GM18498 (cell line): Measurements from ENCODE around the gene IZUMO2.
"Not testable (repeated sequence)": the region's sequence is repeated elsewhere in the genome, so short reads cannot be mapped to it uniquely, and the experiment has no call there.

ENCODE experiments used
- ATAC-seq: cut with Tn5 transposase; IDR thresholded peaks from one replicate; pipeline ENCODE4 v1.9.1; 2021; ENCODE audit warnings: mild to moderate bottlenecking, moderate library complexity; ENCODE audit not compliant: unreplicated experiment

IZUMO2 gene

GRCh38 chr19:50187937-50188336 is 24.9 kb upstream of the IZUMO2 start:
- no peak for ATAC-seq

- no peak for ATAC-seq
These were observed 21.1 kb upstream of the IZUMO2 start for GRCh38 chr19:50184196-50184595.

DNA sequence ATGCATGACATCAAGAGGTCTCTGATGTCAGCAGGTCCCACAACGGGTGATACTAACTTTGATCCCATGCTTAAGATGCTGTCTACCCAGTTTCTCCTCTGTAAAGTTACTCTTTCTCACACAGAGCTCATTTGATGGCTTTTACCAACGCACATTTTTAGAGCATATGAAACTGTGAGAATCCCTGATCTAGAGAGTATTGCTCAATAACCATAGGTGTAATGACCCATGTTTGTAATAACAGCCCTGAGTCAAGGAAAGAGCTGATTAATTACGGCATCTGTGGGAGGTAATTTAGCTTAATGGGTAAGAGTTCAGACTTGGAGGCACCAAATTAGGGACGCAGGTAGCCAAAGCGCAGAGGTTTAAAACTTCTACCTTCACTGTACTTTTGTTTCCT is 18.0 kb upstream of the IZUMO2 start:
- ATAC-seq = no peak

GRCh38 chr19:50178859-50179537 is 15.9 kb upstream of the IZUMO2 start:
- ATAC-seq = no peak

- no peak for ATAC-seq
These were observed 15.2 kb upstream of the IZUMO2 start for GRCh38 chr19:50178320-50178719.

DNA sequence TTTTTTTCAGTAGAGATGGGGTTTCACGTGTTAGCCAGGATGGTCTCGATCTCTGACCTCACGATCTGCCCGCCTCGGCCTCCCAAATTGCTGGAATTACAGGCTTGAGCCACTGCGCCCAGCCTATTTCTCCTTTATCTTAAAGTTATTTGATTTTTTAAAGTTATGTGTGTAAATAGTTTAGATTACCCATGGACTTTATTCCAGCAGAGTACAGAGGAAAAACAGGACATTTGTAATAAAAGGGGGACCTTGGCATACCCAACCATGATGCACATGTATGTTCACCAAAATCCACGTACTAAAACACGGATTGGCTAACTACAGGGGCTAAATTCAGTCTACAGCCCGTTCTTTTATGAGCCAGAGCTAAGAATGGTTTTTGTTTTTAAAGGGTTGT is 13.7 kb upstream of the IZUMO2 start:
- ATAC-seq = no peak

GRCh38 chr19:50175924-50176323 is 12.8 kb upstream of the IZUMO2 start:
- no peak for ATAC-seq

DNA sequence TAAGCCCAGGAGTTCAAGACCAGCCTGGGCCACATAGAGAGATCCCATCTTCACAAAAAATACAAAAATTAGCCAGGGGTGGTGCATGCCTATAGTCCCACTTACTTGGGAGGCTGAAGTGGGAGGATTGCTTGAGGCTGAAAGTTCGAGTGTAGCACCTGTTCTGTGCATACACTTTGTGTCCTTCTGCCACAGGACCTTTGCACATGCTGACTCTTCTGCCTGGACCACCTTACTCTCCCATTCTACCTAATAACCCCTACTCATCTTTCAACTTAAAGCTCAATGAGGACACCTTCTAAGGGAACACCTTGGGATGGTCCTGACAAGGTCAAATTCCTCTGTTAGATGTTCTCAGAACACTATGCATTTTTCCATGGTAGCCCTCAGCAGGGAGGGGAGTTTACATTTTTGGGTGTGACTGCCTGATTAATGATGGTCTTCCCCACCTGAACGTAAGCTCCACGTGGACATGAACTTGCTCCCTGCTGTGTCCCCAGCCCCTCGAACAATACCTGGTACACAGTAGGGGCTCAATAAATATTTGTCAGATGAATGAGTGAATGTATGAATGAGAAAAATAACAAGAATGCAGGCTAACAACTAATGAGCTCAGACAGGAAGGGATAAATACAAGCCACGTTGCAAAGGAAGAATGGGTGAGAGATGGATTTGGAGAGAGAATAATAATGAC is 11.2 kb upstream of the IZUMO2 start:
- ATAC-seq = no peak

GRCh38 chr19:50173127-50173526 is 10.0 kb upstream of the IZUMO2 start:
- ATAC-seq = no peak

DNA sequence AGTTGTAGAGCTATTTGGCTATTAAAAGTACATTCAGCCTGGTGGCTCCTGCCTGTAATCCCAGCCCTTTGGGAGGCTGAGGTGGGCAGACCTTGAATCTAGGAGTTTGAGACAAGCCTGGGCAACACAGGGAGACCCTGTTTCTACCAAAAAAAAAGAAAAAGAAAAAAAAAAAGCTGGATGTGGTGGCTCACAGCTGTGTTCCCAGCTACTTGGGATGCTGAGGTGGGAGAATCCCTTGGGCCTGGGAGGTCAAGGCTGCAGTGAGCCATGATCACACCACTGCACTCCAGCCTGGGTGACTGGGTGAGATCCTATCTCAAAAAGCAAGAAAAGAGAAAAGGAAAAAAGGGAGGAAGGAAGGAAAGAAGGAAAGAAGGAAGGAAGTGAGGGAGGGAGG is 9.6 kb upstream of the IZUMO2 start:
- no peak for ATAC-seq

- no peak for ATAC-seq
These were observed 8.7 kb upstream of the IZUMO2 start for GRCh38 chr19:50171752-50172151.

GRCh38 chr19:50167314-50167721 is 4.2 kb upstream of the IZUMO2 start:
- no peak for ATAC-seq

GRCh38 chr19:50159078-50159477 is 4.0 kb downstream of the IZUMO2 start:
- ATAC-seq = no peak

DNA sequence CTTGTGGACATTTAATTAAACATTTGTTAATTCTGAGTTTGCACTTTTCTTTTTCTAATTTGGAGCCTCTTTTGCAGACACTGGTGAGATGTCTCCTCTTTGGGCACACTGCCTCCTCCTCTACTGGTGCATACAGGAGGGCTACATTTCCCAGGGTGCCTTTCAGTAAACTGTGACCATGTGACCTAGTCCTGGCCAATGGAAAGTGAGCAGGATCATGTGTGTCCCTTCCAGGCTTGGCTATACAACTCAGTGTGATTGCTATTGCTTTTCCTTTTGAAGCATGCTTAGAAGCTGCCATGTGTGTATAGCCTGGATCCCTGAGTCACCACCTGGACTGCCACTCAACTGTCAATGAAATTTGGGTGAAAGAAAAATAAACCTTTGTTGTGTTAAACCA is 4.5 kb downstream of the IZUMO2 start:
- ATAC-seq = no peak

DNA sequence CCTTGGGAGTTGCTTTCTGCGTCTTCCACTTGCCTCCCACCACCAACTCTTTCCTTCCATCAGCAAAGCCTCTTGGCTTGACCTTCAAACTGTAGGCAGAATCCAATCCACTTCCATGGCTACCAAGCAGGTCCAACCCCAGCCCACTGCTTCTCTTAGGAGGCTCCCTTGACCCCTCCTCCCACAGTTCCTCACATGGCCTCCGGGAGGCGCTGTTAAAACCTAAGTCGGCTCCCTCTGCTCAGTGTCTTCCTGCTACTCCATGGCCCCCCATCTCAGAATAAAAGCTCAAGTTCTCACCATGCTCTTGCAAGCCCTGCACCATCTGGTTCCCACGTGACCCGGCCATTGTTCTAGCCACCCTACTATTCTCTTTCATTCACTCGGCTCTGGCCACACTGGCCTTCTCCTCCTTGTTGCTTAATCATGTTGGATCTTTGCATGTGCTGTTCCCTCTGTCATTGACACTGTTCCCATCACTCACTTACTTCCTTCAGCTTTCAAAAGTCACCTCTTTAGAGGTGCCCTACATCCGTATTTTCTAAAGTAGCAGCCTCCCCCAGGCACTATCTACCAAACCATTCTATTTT is 7.5 kb downstream of the IZUMO2 start:
- ATAC-seq = no peak

- ATAC-seq = no peak
These were observed 8.6 kb downstream of the IZUMO2 start for GRCh38 chr19:50154529-50154928.

DNA sequence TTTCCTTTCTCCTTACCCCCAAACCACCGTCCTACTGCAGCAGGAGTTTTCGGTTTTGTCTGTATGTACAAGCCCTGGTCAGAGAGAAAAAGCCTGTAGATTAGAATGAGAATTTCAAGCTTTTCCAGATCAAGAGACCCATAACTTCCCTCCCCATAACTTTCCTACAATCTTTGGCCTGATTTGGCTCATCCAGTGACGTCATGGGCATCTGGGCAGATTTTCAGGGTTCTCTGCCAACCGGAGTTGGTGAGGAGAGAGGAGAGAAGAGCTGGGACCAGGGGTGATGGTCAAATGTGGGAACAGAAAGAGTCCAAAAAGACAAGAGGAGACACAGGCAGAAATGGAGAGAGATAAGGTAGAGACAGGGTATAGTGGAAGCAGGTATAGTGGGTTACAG is 10.5 kb downstream of the IZUMO2 start:
- ATAC-seq = no peak

DNA sequence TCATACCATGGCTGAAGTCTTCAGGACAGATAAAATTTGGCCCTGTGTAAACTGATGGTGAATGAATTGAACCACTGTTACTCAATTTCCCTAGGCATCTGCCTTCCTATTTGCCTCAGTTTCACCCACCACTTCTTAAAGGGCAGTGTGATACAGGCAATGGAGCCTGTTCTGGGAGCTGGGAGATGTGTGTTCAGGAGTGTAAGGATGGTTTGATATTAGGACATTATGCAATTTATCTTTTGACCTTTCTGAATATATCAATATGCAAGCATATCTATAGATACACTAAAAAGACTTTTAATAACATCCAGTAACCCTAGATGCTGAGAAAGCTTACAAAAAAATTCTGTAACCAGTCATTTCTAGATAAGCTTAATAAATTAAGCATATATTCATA is 14.6 kb downstream of the IZUMO2 start:
- no peak for ATAC-seq

- no peak for ATAC-seq
These were observed 15.3 kb downstream of the IZUMO2 start for GRCh38 chr19:50147462-50148423.

DNA sequence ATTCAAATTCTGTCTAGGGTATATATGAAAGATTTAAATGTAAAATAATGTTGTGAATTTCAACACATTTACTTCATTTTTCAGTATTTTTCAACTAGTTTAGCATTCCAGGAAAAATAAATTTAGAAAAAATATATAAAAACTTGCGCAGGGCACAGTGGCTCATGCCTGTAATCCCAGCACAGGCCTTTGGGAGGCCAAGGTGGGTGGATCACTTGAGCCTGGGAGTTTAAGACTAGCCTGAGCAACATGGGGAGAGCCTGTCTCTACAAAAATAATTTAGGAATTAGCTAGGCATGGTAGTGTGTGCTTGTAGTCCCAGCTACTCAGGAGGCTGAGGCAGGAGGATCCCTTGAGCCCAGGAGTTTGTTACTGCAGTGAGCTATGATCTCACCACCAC is 21.2 kb downstream of the IZUMO2 start:
- not testable (repeated sequence) for ATAC-seq
